ENCODE data around the gene CHRM3. TPM values are rescaled to one million over a fixed set of nuclear protein-coding genes. Genes with fewer than 3 reads are reported as not detected.

Gene CHRM3
- total RNA-seq (under 1 TPM in 8 of 10 donors, not detected in 2; 0.05 to 0.68 (median 0.24) TPM), polyA plus RNA-seq (under 1 TPM; 0.14 to 0.22 TPM)
- long read RNA-seq, donor 1, partial matches to known transcripts, result 0 of 2 reads
- long read RNA-seq, donor 1, other reads (novel, unspliced or antisense), result 2 of 2 reads
- long read RNA-seq, donor 2, partial matches to known transcripts, result 0 of 1 reads
- long read RNA-seq, donor 2, other reads (novel, unspliced or antisense), result 1 of 1 reads
- long read RNA-seq, donor 3, result 0 reads

DNA sequence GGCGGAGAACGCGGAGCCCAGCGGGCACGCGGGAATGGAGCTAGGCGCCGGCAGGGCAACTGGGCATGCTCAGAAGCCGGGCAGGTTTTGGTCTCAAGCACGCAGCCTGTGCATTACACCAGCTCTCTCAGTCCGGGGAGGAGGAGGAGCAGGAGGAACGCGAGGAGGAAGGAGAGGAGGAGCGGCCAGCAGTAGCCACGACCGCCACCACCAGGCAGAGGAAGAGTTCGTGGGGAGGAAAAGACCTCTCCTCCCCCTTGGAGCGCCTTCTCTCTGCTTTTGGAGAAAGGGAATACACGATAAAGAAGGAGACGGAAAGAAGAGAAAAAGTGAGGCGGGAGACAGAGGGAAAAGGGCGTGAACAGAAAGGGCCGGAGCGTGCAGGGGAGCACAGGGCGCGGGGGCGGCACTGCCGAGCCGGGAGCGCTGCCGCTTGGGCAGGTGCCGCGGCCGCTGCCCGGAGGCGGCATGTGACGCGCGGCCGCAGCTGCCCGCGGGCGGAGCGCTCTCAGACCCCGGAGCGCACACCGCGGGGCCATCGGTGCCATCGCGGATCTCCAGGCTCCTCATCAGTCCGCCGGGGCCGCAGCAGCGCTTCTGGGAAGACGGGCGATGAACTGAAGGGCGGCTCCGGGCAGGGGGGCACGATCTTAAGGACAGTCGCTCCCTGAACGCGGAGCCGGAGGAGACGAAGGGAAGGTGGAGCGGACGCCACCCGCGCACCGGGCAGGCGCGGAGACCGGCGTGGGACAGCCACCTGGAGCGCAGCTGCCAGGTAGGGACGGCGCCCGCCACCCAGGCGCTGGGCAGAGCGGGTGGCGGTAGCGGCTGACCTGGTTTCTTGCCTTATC is at the start of gene CHRM3:
Gene CHRM3, plus strand, starts transcription at position 116 of the 851 bp plus-strand sequence. CDS start 520,884 bp downstream, outside the sequence.
- WGBS, 2 donors, result 1% methylated on average over 80 to 81 of the region's 82 CpGs
- peak in 1 of 2 donors; percentile 11 for DNase-seq

DNA sequence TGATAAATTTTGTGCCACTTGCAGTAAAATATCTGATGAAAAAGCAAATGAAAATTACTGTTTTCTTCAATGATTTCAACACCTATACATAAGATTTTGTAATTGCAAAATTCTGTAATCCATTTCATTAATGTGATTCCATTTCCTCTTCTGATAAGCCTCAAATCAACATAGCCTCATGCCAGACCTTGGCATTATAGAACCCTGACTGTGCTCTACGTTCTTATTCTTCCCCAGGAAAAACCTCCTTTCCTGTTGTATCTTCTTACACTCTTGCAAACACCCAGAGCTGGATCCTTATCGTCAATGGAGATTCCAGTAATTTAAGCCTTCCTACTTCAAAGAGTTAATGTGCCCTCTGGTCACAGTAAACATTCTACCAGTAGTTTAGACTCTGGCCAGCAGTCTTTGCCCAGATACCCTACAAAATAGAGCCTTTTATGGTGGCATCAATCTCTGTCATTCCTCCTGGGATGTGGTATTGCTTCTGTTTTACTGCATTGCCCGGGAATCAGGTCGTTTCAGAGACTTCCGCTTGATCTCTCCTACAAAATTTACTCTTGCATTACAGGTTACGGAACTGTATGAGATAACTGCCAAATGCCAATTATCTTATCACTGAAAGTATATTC is 48.5 kb upstream of the CHRM3 start:
- Histone ChIP-seq H3K4me3 (no peak overlapping the region), H3K9me3 (no peaks in the 10 kb centered on the region), H3K27ac (no peak overlapping the region), H3K27me3 (no peaks in the 10 kb centered on the region), H3K36me3 (no peaks in the 10 kb centered on the region), H3K4me1 (no peaks in the 10 kb centered on the region)
- ATAC-seq, result no peak
- TF ChIP-seq, protein P1, sequence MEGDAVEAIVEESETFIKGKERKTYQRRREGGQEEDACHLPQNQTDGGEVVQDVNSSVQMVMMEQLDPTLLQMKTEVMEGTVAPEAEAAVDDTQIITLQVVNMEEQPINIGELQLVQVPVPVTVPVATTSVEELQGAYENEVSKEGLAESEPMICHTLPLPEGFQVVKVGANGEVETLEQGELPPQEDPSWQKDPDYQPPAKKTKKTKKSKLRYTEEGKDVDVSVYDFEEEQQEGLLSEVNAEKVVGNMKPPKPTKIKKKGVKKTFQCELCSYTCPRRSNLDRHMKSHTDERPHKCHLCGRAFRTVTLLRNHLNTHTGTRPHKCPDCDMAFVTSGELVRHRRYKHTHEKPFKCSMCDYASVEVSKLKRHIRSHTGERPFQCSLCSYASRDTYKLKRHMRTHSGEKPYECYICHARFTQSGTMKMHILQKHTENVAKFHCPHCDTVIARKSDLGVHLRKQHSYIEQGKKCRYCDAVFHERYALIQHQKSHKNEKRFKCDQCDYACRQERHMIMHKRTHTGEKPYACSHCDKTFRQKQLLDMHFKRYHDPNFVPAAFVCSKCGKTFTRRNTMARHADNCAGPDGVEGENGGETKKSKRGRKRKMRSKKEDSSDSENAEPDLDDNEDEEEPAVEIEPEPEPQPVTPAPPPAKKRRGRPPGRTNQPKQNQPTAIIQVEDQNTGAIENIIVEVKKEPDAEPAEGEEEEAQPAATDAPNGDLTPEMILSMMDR (IDR thresholded peaks at IDR 0.05), result no peak
- DNase-seq, result no peak
- 66 to 73% methylated on average over 6 of the region's 6 CpGs for WGBS, 2 donors
- intact Hi-C loops (cut with DNase I), result no loop called here

More for the DNA sequence above, at the start of gene CHRM3:
- Histone ChIP-seq H3K27ac (no peak within 1 kb of the TSS), H3K9me3 (no peaks in the 10 kb centered on the region), H3K27me3 (peaks cover 4 to 77% (median 63%) of the 10 kb centered on the region in 7 donors), H3K36me3 (no peaks in the 10 kb centered on the region), H3K4me3 (peak within 1 kb of the TSS; percentile 1 to 53 (median 44)), H3K4me1 (peaks cover 0 to 22% (median 13%) of the 10 kb centered on the region in 9 donors)
- TF ChIP-seq, protein P1 (IDR thresholded peaks at IDR 0.05), result no peak
- intact Hi-C loops (cut with DNase I), result no loop called here
- peak in 6 of 8 donors; percentile 24 to 61 (median 50) for ATAC-seq

DNA sequence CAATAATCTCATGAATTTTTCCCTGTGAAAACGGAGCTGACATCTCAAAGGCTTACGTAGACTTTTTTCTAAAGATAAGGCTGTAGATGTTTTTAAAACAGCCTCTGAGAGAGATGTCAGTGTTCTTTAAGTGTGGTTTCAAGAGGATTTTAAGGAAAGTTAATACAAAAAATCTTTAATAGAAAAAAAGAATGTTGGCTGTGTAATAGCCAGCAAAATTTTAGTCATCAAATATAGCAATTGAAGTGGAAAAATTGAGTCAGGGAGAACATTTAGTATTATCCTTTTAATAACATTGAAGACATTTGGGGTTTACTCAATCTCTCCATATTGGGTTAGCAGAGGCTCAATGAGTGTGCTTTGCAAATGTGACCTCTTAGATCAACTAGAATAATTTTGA is 38.6 kb upstream of the CHRM3 start:
- no peaks in the 10 kb centered on the region for H3K27me3 ChIP-seq
- no peaks in the 10 kb centered on the region for H3K9me3 ChIP-seq
- no peak overlapping the region for H3K4me3 ChIP-seq
- no peak overlapping the region for H3K27ac ChIP-seq
- no peak for ATAC-seq
- no peaks in the 10 kb centered on the region for H3K4me1 ChIP-seq
- TF ChIP-seq, protein P1 (IDR thresholded peaks at IDR 0.05), result no peak
- intact Hi-C loops (cut with DNase I), result no loop called here
- no peak for DNase-seq
- WGBS, 2 donors, result 37 to 49% methylated on average over 2 of the region's 2 CpGs
- H3K36me3 ChIP-seq, result no peaks in the 10 kb centered on the region

DNA sequence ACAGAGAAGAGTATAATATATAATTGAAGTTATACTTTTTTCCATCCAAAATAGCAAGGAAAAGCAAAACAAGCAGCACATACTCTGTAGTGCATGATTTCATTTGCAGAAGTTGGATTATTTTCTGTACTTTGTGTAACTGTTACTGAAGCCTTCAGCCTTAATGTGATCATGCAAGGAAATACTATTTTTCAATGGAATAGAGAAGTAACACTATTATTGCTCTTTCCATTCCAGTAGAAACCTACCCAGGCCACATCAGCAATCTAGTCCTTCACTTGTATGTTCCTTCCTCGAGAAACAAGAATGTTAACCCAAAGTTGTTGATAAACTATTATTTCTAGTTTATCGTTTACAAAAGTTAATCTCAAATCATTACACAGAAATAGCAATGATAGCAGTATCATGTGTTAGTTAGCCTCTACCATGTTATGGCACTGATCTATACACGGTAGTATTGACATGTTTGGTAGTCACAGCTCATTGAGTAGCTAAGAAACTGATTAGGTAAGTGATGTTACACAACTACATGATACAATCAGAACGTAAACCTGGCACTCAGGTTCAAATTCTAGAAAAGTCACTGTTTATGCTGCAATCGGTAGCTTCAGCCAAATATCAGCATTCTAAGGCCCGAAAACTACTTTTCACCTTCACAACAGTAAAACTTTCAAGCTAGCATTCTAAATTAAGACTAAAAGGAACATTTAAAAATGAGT is 37.6 kb upstream of the CHRM3 start:
- no peak for DNase-seq
- ATAC-seq, result no peak
- Histone ChIP-seq H3K27ac (no peak overlapping the region), H3K4me1 (no peaks in the 10 kb centered on the region), H3K9me3 (no peaks in the 10 kb centered on the region), H3K27me3 (no peaks in the 10 kb centered on the region), H3K4me3 (no peak overlapping the region), H3K36me3 (no peaks in the 10 kb centered on the region)
- TF ChIP-seq, protein P1 (IDR thresholded peaks at IDR 0.05), result no peak
- intact Hi-C loops (cut with DNase I), result no loop called here
- 84 to 88% methylated on average over 6 of the region's 6 CpGs for WGBS, 2 donors
